Right hindlimb (tissue), 1 donor: ENCODE data around the gene NBPF11.
"Not testable (repeated sequence)": the region's sequence is repeated elsewhere in the genome, so short reads cannot be mapped to it uniquely, and the experiment has no call there.

Experiments used
- DNase-seq: peaks from one replicate; pipeline ENCODE4 v3.0.0-alpha.2; 2018

Gene NBPF11, protein sequence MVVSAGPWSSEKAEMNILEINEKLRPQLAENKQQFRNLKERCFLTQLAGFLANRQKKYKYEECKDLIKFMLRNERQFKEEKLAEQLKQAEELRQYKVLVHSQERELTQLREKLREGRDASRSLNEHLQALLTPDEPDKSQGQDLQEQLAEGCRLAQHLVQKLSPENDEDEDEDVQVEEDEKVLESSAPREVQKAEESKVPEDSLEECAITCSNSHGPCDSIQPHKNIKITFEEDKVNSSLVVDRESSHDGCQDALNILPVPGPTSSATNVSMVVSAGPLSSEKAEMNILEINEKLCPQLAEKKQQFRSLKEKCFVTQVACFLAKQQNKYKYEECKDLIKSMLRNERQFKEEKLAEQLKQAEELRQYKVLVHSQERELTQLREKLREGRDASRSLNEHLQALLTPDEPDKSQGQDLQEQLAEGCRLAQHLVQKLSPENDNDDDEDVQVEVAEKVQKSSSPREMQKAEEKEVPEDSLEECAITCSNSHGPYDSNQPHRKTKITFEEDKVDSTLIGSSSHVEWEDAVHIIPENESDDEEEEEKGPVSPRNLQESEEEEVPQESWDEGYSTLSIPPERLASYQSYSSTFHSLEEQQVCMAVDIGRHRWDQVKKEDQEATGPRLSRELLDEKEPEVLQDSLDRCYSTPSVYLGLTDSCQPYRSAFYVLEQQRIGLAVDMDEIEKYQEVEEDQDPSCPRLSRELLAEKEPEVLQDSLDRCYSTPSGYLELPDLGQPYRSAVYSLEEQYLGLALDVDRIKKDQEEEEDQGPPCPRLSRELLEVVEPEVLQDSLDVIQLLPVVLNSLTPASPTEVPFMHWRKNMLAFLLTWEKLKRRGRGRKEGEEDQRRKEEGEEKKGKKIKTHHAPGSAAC

DNA sequence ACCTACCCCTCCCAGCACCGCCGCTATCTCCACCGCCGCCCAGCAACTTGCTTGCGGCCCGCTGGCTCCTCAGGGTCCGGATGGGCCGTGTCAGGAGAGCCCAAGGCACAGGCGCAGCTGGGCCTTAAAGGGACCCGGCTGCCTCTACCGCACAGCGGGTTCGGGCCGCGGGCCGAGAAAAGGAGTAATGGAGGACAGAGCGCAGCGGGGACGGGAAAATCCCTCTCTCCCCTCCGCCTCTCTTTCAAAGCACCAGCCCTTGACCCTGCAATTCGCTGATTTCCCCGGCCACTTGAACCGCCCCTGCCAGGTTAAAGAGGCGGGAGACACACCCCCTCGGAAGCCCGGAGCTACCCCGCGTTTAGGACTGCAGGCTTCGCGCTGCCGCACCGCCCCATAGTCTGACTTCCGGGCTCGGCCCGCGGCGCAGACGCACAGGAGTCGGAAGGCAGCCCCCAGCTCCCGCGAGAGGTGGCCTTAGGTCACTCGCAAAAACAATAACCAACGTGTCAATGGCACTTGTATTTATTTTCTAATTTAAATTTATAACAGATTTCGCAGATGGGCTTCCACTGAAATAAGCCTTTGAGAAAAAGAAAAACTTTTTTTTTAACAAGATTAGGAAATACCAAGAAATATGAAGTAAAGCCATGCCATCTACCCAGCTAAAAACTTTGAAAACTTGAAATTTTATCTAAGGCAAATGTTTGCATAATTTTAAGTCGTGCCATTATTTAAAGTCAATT, at the start of gene NBPF11:
TSS of gene NBPF11 (minus strand) at position 371 of the 746 bp plus-strand sequence. CDS start 25,278 bp downstream, outside the sequence.
- peak; percentile 90 for DNase-seq

DNA sequence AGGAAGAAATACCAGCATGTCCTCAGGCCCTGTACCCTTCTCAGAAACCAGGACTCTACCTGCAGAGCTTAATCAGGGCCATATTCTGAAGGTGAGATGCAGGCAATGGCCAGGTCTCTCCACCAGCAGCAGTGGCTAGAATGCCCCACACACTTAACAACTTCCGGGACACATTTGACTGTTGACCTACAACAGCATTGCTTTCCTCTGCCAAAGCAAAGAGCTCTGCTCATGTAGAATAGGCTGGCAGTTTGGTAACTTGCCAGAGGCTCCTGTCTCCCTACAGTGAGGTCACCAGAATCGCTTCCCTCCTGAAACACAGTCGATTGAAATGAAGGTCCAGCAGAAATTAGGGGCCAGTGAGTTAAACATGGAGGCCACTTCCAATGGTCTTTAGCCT, 45.3 kb upstream of the NBPF11 start:
- not testable (repeated sequence) for DNase-seq

DNA sequence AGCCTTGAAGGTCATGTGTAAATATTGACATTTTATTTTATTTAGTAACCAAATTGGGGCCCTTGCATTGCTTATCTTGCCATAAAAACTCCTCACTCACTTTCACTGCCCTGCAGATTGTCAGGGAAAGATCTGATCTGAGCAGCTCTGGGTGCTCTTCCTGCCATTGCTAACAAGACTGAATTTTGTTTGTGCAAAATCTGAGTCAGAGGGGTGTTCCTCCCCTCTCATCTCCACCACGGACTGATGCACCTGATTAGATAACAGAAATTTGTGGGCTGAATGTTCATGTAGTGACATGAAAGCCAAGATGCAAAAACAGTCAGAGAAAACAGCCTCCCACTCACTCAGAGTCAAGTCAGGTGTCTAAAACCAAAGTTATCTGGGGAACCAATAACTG, 44.9 kb upstream of the NBPF11 start:
- DNase-seq: not testable (repeated sequence)

DNA sequence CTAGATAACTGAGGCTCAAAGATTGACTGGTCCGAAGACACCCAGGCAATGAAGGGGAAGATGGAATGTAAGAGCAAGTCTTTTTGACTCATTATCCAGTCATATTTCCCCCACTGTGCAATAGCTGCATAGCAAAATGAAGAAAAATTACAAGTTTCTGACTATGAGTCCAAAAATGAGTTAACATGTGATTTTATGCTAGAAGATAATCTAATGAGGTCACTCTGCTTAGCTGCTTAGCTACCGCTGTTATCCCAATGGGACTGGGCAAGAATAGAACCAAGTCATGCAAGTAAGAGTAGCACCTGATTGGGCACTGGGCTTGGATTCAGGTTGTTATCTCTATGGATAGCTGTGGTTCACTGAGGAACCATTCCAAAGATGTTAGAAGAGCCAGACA, 43.0 kb upstream of the NBPF11 start:
- DNase-seq: not testable (repeated sequence)

DNA sequence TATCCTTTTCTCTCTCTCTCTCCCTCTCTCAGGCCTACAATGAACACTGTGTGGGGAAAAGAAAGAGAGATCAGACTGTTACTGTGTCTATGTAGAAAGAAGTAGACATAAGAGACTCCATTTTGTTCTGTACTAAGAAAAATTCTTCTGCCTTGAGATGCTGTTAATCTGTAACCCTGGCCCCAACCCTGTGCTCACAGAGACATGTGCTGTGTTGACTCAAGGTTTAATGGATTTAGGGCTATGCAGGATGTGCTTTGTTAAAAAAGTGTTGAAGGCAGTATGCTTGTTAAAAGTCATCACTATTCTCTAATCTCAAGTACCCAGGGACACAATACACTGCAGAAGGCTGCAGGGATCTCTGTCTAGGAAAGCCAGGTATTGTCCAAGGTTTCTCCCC, 36.7 kb upstream of the NBPF11 start:
- DNase-seq: not testable (repeated sequence)

DNA sequence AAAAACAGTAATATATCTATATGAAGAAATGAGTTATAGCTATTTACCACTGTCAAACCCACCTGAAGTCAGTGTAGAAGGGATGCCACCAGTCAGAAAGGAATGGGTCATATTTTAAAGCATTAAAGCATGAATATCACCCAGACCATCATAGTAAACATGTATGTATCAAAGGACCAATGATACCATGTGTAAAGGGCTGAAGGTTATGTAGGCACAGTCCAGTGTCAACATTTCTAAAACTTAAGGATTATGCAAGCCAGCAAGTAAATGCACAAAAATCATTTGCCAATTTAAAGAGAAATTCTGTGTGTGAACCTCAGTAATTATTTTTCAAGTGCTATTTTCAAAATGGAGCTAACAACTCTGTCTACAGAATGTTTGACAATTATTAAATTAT, 26.6 kb upstream of the NBPF11 start:
- DNase-seq: not testable (repeated sequence)

DNA sequence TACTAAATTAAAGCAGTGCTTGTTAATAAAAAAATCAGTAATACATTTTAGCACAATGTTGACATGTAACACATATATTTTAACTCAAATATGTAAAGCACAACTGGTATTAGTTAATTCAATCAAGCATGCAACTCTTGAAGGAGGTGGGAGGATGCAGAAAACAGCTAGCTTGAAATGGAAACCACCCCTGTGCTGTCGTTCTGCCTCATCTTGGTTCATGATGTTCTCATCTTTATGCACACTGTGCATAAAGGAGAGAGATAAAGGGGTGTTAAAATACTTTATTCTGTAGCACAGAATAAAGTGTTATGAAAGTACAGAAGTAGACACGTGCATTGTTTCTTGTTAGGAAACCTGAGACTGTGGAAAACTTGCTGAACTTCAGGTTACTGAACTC, 23.3 kb upstream of the NBPF11 start:
- DNase-seq: not testable (repeated sequence)

DNA sequence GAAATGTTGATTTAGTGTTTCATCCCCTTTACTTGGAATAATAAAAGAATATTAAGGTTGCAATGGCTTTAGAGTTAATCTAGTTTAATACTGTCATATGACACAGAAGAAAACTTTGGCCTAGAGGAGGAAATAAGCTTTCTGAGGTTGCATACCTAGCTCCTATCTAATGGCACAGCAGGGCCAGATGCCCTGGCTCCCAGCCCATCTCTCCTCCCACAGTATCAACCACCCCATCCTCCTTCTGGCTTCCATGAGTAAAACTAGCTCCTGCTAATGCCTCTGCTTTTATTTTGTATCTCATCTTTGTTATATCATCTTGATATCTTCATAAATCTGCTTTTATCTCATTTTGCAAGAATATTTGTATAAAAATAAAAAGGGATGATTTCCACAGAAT, 19.9 kb upstream of the NBPF11 start:
- DNase-seq: not testable (repeated sequence)

DNA sequence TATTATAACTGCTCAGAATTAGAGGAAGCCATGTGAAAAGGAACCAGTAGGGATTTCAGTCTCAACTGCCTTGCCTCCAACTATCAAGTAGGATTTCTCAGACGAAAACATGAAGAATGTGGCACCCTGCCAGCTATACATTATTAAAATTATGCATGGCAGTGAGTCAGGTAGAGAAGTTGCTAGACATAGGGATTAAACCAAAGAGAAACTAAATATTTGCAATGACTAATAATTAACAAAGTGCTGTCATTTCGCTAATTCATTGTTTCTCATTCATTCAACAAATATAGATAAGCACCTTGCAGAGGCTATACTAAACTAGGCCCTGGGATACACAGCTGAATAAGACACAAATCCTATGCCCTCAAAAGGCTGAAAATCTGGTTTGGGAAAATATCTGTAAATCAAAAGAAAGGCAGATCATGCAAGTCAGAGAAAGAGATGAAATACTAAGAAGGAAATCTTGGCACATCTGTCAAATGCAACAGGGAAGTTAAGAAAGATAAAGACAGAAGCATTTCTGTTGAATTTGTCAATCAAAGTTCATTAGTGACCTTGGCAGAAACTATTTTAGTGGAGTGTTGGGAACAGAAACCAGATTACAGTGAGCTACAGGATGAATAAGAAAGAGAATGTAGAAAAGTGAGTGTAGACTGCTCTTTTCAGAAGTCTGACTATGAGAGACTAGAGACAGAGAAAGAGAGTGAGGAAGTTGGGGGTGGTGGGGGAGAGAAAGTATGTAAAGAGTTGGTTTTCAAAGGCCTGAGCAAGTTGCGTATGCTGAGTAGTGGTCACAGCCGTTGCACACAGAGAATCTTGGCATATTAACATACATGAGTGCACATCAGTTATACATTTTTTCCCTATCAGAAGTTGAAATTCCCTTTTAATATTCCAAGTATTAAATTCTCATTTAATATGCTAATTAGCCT, 14.7 kb upstream of the NBPF11 start:
- DNase-seq: no peak

DNA sequence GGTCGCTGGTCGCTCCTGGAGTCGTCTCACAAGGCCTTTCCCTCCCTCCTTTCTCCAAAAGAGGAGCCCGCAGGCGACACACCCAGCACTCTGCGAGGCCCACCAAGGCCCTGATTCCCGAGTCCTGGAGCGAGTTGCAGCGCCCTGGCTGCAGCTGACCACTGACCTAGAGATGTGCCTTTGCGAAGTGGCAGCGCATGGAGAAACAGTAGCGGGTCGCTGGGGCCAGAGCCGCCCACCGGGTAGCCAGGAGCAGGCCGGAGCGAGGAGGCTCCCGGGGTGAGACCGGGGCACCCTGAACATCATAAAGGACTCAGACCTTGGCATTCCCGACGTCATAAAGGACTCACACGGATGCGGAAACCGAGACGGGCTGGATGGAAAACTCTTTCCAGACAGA, 10.3 kb upstream of the NBPF11 start:
- DNase-seq: no peak

DNA sequence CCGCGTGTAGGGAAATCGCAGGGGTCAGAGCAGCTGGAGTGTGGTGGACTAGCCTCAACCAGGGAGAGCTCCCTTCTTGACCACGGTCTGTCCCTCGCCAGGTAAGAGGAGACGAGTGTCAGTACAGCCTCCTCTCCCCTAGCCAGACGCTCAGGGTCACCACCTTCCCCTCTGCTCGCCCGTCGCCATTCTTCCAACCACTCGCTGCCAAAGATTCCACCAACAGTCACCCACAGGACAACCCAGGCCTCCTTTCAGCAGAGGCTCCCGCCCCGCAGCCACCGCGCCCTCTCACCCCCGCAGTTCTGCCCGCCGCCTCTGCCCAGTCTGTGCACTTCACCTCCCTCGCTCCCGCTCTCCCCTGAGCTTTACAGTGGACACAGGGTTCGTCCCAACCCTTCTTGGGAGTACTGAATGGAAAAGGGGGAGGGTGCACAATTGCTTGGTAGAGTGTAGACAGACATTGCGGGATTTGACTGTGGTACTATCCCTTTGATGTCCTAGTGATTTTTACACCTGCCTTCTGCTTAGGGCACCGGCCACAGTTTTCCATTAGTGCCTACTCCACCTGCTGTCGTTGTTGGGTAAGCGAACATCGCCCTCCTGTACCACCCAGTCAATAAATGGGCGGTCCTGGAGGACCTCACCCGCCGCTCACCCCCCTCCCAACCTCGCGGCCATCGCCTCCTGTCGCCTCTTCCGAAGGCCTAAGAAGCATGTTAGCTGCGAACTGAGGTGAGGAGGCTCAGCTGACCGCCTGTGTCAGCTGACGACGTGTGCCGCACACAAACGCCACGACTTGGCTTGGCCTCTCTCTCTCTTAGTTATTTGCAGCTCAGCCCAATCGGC, 9.2 kb upstream of the NBPF11 start:
- DNase-seq: no peak

DNA sequence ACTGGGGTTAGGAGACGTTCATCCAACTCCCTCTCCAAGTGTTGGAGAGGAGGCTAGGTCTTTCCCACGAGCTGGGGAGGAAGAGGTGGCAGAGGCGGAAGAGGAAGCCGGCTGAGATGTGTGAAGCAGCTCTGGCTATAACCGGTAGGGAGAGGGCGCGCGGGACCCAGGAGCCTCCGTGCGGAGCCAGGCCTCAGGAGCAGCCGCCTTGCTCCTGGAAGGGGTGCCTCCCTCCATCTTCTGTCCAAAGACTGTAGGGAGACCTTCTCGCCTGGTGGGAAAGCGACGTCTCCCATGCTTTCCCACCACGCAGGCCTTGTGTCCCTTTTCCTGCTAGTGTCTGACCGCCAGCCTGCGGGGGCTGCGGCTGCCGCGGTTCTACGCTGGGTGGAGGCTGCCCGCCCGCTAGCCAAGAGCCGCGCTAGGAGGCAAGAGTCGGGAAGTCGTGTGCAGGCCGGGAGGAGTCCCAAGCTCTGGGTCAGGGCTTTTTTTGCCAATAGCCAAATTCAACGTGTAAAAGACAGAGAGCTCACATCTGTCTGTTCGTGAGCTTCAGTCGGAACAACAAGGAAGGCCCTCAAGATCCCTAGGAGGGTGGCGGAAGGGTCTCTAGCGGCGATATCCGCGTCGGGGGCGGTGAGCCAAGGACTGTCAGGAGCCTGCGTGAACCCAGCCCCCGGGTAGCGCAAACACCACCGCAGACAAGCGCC, 8.4 kb upstream of the NBPF11 start:
- no peak for DNase-seq

DNA sequence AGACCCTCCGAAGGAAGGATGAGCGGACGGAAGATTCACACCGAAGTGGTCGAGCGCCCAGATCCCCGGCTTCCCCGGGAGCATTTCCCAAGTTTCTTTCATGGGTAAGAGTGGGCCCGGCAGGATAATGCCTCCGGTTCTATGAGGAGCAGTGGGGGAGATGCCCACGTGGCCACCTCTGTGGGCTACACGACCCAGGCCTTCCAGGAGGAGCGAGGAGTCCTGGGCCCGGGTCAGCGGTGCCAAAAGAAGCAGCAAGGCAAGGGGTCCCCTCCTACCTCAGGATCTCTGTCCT, 7.9 kb upstream of the NBPF11 start:
- DNase-seq: no peak

DNA sequence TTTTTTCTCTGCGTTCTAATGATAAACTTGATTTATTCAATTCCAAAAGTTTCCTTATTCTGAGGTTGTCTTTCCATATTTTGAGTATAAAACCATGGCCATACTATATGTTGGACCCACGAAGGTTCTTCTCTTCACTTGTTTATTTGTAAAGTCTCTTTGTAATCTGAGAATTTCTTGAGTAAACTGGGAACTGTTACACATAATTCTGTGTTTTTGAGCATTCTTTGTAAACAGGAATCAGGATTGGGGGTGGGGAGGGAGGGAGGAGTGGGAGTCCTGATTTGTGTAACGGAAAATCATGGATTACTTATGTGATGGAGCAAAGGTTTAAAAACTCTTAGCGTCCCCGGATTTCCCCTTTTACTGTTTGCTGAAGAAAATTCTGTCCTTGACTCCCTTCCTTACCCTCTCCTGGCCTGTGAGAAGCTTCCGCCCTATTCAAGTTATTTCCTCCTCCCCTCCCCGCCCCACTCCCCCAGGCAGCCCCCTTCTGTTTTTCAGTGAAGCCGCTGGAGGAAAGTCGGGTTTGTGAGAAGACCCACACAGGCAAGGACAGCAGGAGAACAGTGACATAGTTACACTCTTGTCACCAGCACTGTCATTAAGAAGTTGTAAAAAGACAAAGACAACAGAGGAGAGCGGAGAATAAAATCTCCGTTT, 6.4 kb upstream of the NBPF11 start:
- DNase-seq: no peak

DNA sequence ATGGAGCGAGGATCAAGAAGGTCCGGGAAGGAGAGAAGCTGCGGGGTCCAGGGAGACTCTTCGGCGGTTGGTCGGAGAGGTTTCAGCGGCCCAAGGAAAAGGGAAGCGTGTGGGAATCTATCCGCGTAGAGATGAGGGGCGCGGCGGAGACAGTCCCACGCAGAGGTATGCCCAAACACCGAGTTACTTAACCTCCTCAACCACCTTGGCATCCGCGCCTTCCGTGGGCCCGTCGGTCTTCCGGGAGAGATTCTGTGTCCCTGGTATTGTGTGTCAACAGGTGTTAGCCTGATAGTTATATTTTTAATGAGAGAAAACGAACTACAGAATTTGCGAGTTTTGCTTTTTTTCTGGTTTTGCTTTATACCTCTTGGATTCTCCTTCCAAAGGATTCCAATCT, 5.7 kb upstream of the NBPF11 start:
- DNase-seq: not testable (repeated sequence)

DNA sequence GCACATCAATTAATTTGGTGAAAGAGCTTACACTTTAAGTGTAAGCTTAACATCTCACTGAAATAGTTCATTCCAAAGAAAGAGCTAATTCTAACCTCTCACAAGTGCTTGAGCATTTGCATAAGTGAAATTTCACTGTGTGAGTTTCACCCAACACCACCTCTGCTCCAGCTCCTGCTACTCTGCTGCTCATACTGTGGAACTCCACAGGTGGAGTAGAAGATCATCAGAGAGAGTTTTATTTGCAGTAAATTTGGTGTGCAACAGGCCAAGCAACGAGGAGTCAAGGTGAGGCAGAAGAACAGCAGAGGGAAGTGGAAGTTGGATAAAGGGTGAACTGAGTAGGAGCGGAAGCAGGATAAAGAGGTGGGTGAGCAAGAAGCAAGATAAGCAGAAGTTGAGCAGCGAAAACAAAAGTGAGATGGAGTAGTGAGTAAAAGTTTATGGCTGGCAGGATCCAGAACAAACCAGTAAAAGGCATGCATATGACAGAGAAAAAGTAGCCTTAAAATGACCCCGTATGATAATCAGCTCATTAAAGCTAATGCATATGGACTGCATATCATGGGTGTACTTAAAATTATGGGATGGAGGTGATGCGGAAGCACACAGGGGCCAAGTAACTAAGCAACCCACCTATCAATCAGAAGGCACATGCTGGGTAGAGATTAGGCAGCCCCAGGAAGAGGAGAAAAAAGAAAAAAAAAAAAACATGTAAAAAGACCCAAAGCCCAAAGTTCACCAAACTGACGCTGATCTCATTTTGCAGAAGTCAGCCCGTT, 3.6 kb upstream of the NBPF11 start:
- not testable (repeated sequence) for DNase-seq

DNA sequence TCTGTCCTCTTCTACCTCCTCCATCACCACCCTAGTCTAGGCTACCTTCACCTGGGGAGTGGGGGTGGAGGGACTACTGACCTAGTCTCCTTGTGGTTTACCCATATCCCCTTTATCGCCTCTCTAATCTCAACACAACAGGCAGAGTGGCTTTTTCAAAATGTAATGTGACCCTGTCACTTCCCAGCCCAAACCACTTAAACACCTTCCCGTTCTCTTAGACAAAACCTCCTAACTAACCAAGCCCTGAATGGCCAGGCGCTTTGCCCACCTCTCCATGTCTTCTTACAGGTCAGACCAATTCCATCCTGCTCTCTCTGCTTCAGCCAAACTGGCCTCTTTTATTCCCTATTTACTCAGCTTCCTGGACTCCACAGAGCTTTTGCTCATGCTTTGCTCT, 714 bp upstream of the NBPF11 start:
- DNase-seq: not testable (repeated sequence)

DNA sequence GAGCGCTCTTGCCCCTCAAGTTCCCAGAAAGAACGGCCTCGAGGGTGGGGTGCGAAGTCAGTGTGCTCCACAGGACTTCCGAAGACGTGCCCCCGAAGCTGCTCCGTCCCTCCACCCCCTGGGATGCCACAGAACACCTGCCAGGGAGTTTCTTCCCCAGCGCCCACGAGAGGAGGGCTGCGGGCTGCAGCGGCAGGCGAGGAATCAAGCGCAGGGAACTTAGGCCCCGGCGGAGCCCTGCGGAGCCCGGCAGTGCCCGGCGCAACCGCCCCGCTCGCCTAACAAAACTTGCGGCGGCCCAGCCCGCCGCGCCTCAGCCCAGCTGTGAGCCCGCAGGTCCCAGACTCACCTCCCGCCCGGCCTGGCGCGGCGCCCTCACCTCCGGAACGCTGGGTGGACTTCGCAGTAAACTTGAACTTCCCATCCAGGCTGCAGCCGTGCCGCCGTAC, 686 bp downstream of the NBPF11 start:
- DNase-seq: peak; percentile 29

DNA sequence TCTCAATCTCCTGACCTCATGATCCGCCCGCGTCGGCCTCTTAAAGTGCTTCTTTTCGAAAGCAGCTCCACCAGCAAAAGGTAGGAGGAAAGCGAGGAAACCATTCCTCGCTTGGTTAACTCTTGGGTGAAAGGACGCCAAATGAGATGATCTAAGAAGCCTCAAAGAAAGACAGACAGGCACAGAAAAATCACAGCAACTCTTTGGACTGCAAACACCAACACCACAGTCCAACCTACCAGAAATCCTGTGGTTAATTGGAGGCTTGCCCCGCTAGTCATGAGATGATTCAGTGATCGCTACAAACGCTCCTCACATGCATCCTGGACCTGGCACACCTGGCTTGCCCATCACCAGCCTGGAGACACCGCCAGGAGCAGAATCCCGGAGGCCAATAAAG, 1.1 kb downstream of the NBPF11 start:
- not testable (repeated sequence) for DNase-seq
